A549 (cell line): Measurements from ENCODE around the gene MERTK. TPM values are rescaled to one million over a fixed set of nuclear protein-coding genes. Genes with fewer than 3 reads are reported as not detected.

Experiments used
- ATAC-seq, 2 experiments: fragments of 200-7000 bp in 1 of 2; fragments of >200 bp in 1 of 2; cut with Nextera tagmentation in 1 of 2; cut with Tn5 transposase in 1 of 2; 3 replicates each; pipeline versions ENCODE4 v1.8.0 to v1.9.1; 2018 to 2020; ENCODE audit warnings: mild to moderate bottlenecking in 1 of 2, moderate library complexity in 1 of 2
- CTCF ChIA-PET: fragments of 300-600 bp; sonication (Branson Sonifier 250); formaldehyde crosslinking; extraction: SDS; loops from one replicate; lab custom pipeline; 2021; ENCODE audit warnings: antibody characterized with exemption, inconsistent platforms; lab: Yijun Ruan, JAX
- POLR2A ChIA-PET: fragments of 350-600 bp; formaldehyde crosslinking; extraction: SDS; loops from one replicate; lab custom pipeline; 2021; ENCODE audit warnings: antibody characterized with exemption, inconsistent platforms; lab: Yijun Ruan, JAX
- DNase-seq, 2 experiments: peaks; one replicate each; pipeline versions ENCODE4 v3.0.0 to v3.0.0-alpha.2; 2011 to 2016; ENCODE audit warnings: low read depth in 1 of 2, low spot score in 1 of 2
- FAIRE-seq: peaks from 2 replicates; lab custom pipeline; 2011; peaks lifted over from hg19 to GRCh38; lab: Jason Lieb, UNC
- H3K27ac ChIP-seq, 2 experiments: fragments of >200 bp; sonication (Bioruptor Twin); formaldehyde crosslinking; 3 replicates each; pipeline ENCODE4 v1.5.1; 2016 to 2017
- H3K4me1 ChIP-seq: fragments of >200 bp; sonication (Bioruptor Twin); formaldehyde crosslinking; 3 replicates; pipeline ENCODE4 v1.6.1; 2016
- H3K4me2 ChIP-seq: fragments of >200 bp; sonication (Bioruptor Twin); formaldehyde crosslinking; 3 replicates; pipeline ENCODE4 v1.6.1; 2016
- H3K4me3 ChIP-seq: fragments of >200 bp; sonication (Bioruptor Twin); formaldehyde crosslinking; 3 replicates; pipeline ENCODE4 v1.5.1; 2016
- H3K9me3 ChIP-seq: fragments of >200 bp; sonication (Bioruptor Twin); formaldehyde crosslinking; 3 replicates; pipeline ENCODE4 v1.6.1; 2016
- CHD2 ChIP-seq: fragments of 150-350 bp; IDR thresholded peaks from 2 replicates; pipeline ENCODE4 v1.6.1; 2014; ENCODE audit warnings: low read length; ENCODE audit not compliant: partially characterized antibody
- CHD4 ChIP-seq: fragments of 200-600 bp; sonication (generic); IDR thresholded peaks from 2 replicates; pipeline ENCODE4 v1.6.1; 2016; ENCODE audit warnings: antibody characterized with exemption, mild to moderate bottlenecking, borderline replicate concordance
- EHF ChIP-seq: fragments of 250-450 bp; sonication (Bioruptor Pico); IDR thresholded peaks from 2 replicates; pipeline ENCODE4 v1.5.0; 2020; ENCODE audit warnings: mild to moderate bottlenecking
- ESRRA ChIP-seq: fragments of 150-350 bp; IDR thresholded peaks from 2 replicates; pipeline ENCODE4 v1.6.1; 2014; ENCODE audit warnings: mild to moderate bottlenecking, low read length, borderline replicate concordance
- FOSB ChIP-seq: fragments of 250-450 bp; sonication (Bioruptor Pico); IDR thresholded peaks from 2 replicates; pipeline ENCODE4 v1.5.0; 2020; ENCODE audit warnings: mild to moderate bottlenecking, moderate library complexity
- FOXS1 ChIP-seq: fragments of 250-450 bp; sonication (Bioruptor Pico); IDR thresholded peaks from 2 replicates; pipeline ENCODE4 v1.5.0; 2020; ENCODE audit warnings: mild to moderate bottlenecking, moderate library complexity
- GATA3 ChIP-seq: IDR thresholded peaks from 2 replicates; pipeline ENCODE4 v1.6.1; 2012; ENCODE audit warnings: borderline replicate concordance
- HEYL ChIP-seq: fragments of 250-450 bp; sonication (Bioruptor Pico); IDR thresholded peaks from 2 replicates; pipeline ENCODE4 v1.8.0; 2021; ENCODE audit warnings: mild to moderate bottlenecking, moderate library complexity
- HMGXB4 ChIP-seq: fragments of 250-450 bp; sonication (Bioruptor Pico); IDR thresholded peaks from 2 replicates; pipeline ENCODE4 v1.5.0; 2021; ENCODE audit warnings: mild to moderate bottlenecking, moderate library complexity, borderline replicate concordance
- HOXA7 ChIP-seq: fragments of 250-450 bp; sonication (Bioruptor Pico); IDR thresholded peaks from 2 replicates; pipeline ENCODE4 v1.5.0; 2020; ENCODE audit warnings: mild to moderate bottlenecking, moderate library complexity
- JUN ChIP-seq, 2 experiments: fragments of >200 bp; sonication (Bioruptor Twin); formaldehyde crosslinking; IDR thresholded peaks; 2 replicates in 1 of 2; 3 replicates in 1 of 2; pipeline ENCODE4 v1.6.1; 2016 to 2017
- KDM1A ChIP-seq: fragments of 200-600 bp; sonication (generic); IDR thresholded peaks from 2 replicates; pipeline ENCODE4 v1.6.1; 2016; ENCODE audit warnings: low read depth, mild to moderate bottlenecking
- MAFK ChIP-seq: fragments of 450-650 bp; IDR thresholded peaks from 2 replicates; pipeline ENCODE4 v1.6.1; 2014; ENCODE audit not compliant: partially characterized antibody
- MAZ ChIP-seq: fragments of 150-350 bp; IDR thresholded peaks from 2 replicates; pipeline ENCODE4 v1.6.1; 2014; ENCODE audit warnings: antibody characterized with exemption, low read depth, low read length, borderline replicate concordance
- PHF8 ChIP-seq: fragments of 200-600 bp; sonication (generic); IDR thresholded peaks from 2 replicates; pipeline ENCODE4 v1.6.1; 2016; ENCODE audit warnings: low read depth, mild to moderate bottlenecking, antibody characterized with exemption, moderate library complexity, borderline replicate concordance
- POLR2A ChIP-seq: IDR thresholded peaks from 2 replicates; pipeline ENCODE4 v1.6.1; 2012; ENCODE audit warnings: mild to moderate bottlenecking, low read length
- POLR2AphosphoS2 ChIP-seq: conservative IDR thresholded peaks from 2 replicates; pipeline ENCODE4 v1.6.1; 2012; ENCODE audit warnings: low read length, improper control_type of control experiment, inconsistent platforms
- RARB ChIP-seq: fragments of 250-450 bp; sonication (Bioruptor Pico); IDR thresholded peaks from 2 replicates; pipeline ENCODE4 v1.8.0; 2021; ENCODE audit warnings: mild to moderate bottlenecking, moderate library complexity
- SMC3 ChIP-seq: fragments of >200 bp; sonication (Bioruptor Twin); formaldehyde crosslinking; IDR thresholded peaks from 3 replicates; pipeline ENCODE4 v1.6.1; 2018; ENCODE audit warnings: inconsistent platforms
- SREBF2 ChIP-seq: fragments of 450-650 bp; IDR thresholded peaks from 2 replicates; pipeline ENCODE4 v1.6.1; 2014; ENCODE audit warnings: mild to moderate bottlenecking, moderate library complexity
- WGBS: methylation state at CpG from one replicate; pipeline ENCODE4 v1.1.6; 2017; ENCODE audit errors: missing lambda C conversion rate; 5-methylcytosine and 5-hydroxymethylcytosine counted together
- polyA plus RNA-seq, 4 experiments: library from polyadenylated mRNA; depleted of rRNA in 3 of 4; stranded (reverse); fragments of >200 nt; fragmentation: RNase III in 1 of 4; extraction: RNeasy Plus Mini Kit Qiagen cat#74134 plus additional on column Dnase treatment in 1 of 4; gene quantifications; 2 replicates in 3 of 4; 3 replicates in 1 of 4; pipeline ENCODE4 v1.2.3, GENCODE V29; 2011 to 2017
- TF ChIP-seq, protein P1 (sequence below): fragments of 200-600 bp; sonication (generic); IDR thresholded peaks from 2 replicates; pipeline ENCODE4 v1.6.1; 2016; ENCODE audit warnings: antibody characterized with exemption, mild to moderate bottlenecking, moderate library complexity
- TF ChIP-seq, protein P2 (sequence below): fragments of >200 bp; sonication (Bioruptor Twin); formaldehyde crosslinking; IDR thresholded peaks from 3 replicates; pipeline ENCODE4 v1.5.1; 2016

Gene MERTK
- polyA plus RNA-seq, 2 of the 4 experiments (the other 2 are of a cell fraction): 1.4 to 4.0 TPM

- no peaks in the 10 kb centered on the region for H3K9me3 ChIP-seq
- POLR2A ChIA-PET: no interaction called here
- WGBS: 93% methylated on average over 2 of the region's 2 CpGs
- no peak overlapping the region for H3K4me3 ChIP-seq
- FAIRE-seq (no peak), ATAC-seq (no peak), DNase-seq (no peak)
- CTCF ChIA-PET: no interaction called here
- TF ChIP-seq KDM1A: no peak
- TF ChIP-seq POLR2A: no peak
- TF ChIP-seq, protein P1, sequence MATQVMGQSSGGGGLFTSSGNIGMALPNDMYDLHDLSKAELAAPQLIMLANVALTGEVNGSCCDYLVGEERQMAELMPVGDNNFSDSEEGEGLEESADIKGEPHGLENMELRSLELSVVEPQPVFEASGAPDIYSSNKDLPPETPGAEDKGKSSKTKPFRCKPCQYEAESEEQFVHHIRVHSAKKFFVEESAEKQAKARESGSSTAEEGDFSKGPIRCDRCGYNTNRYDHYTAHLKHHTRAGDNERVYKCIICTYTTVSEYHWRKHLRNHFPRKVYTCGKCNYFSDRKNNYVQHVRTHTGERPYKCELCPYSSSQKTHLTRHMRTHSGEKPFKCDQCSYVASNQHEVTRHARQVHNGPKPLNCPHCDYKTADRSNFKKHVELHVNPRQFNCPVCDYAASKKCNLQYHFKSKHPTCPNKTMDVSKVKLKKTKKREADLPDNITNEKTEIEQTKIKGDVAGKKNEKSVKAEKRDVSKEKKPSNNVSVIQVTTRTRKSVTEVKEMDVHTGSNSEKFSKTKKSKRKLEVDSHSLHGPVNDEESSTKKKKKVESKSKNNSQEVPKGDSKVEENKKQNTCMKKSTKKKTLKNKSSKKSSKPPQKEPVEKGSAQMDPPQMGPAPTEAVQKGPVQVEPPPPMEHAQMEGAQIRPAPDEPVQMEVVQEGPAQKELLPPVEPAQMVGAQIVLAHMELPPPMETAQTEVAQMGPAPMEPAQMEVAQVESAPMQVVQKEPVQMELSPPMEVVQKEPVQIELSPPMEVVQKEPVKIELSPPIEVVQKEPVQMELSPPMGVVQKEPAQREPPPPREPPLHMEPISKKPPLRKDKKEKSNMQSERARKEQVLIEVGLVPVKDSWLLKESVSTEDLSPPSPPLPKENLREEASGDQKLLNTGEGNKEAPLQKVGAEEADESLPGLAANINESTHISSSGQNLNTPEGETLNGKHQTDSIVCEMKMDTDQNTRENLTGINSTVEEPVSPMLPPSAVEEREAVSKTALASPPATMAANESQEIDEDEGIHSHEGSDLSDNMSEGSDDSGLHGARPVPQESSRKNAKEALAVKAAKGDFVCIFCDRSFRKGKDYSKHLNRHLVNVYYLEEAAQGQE: no peak
- no peak for TF ChIP-seq FOXS1 (CRISPR knock-in tag)
- TF ChIP-seq GATA3: no peak
- no peak for TF ChIP-seq RARB (CRISPR knock-in tag)
- no peak for TF ChIP-seq CHD4
- TF ChIP-seq EHF (CRISPR knock-in tag): no peak
- TF ChIP-seq FOSB (CRISPR knock-in tag): no peak
- TF ChIP-seq MAFK: no peak
- H3K4me2 ChIP-seq: no peak overlapping the region
- no peak overlapping the region for H3K27ac ChIP-seq
- no peaks in the 10 kb centered on the region for H3K4me1 ChIP-seq
Observed at GRCh38 chr2:112007493-112007892, 109.1 kb downstream of the MERTK start.

GRCh38 chr2:112008910-112009485 is 110.6 kb downstream of the MERTK start:
- DNase-seq (no peak), ATAC-seq (no peak)
- Histone ChIP-seq H3K4me2 (no peak overlapping the region), H3K27ac (no peak overlapping the region), H3K9me3 (no peaks in the 10 kb centered on the region)
- ChIA-PET CTCF (interaction anchor here (1.0 to 1.1 kb wide), 2 partner anchors 18 to 121 kb away, joined by 3 to 6 read pairs; no protein-coding TSS in a partner anchor), POLR2A (interaction anchor here (0.6 kb wide), 1 partner anchor 511 kb away, joined by 7 read pairs; no protein-coding TSS in a partner anchor)
- no peak for TF ChIP-seq JUN (IDR thresholded peaks at IDR 0.05)
- TF ChIP-seq MAFK: peak; percentile 85
- TF ChIP-seq, all 56 proteins: peak for 1
- FAIRE-seq: no peak
- Histone ChIP-seq H3K4me3 (no peak overlapping the region), H3K4me1 (no peaks in the 10 kb centered on the region)
- 72% methylated on average over 2 of the region's 2 CpGs for WGBS

- Histone ChIP-seq H3K4me1 (peaks cover 4% of the 10 kb centered on the region; the same call in 1 of the 3 replicates), H3K4me2 (no peak overlapping the region), H3K27ac (no peak overlapping the region), H3K4me3 (no peak overlapping the region), H3K9me3 (no peaks in the 10 kb centered on the region)
- DNase-seq (no peak), FAIRE-seq (no peak), ATAC-seq (no peak)
- 78% methylated on average over 10 of the region's 10 CpGs for WGBS
- no peak for TF ChIP-seq HOXA7 (CRISPR knock-in tag)
- no peak for TF ChIP-seq SREBF2
- TF ChIP-seq POLR2AphosphoS2: no peak
- no peak for TF ChIP-seq CHD2
- TF ChIP-seq, protein P1: no peak
- TF ChIP-seq PHF8: no peak
- no peak for TF ChIP-seq ESRRA
- TF ChIP-seq HEYL: no peak
- TF ChIP-seq SMC3: no peak
- no peak for TF ChIP-seq MAZ
- TF ChIP-seq, protein P2, sequence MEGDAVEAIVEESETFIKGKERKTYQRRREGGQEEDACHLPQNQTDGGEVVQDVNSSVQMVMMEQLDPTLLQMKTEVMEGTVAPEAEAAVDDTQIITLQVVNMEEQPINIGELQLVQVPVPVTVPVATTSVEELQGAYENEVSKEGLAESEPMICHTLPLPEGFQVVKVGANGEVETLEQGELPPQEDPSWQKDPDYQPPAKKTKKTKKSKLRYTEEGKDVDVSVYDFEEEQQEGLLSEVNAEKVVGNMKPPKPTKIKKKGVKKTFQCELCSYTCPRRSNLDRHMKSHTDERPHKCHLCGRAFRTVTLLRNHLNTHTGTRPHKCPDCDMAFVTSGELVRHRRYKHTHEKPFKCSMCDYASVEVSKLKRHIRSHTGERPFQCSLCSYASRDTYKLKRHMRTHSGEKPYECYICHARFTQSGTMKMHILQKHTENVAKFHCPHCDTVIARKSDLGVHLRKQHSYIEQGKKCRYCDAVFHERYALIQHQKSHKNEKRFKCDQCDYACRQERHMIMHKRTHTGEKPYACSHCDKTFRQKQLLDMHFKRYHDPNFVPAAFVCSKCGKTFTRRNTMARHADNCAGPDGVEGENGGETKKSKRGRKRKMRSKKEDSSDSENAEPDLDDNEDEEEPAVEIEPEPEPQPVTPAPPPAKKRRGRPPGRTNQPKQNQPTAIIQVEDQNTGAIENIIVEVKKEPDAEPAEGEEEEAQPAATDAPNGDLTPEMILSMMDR: no peak
- TF ChIP-seq HMGXB4 (CRISPR knock-in tag): no peak
- CTCF ChIA-PET: interaction anchor here (0.9 kb wide), 1 partner anchor 111 kb away, joined by 3 read pairs; no protein-coding TSS in a partner anchor
- POLR2A ChIA-PET: no interaction called here
Observed at GRCh38 chr2:112010751-112011150, 112.3 kb downstream of the MERTK start.
